Muscle layer of duodenum (tissue), 2 donors: ENCODE data around the gene PROCA1.
"Not testable (repeated sequence)": the region's sequence is repeated elsewhere in the genome, so short reads cannot be mapped to it uniquely, and the experiment has no call there.

Experiments used
- H3K27ac ChIP-seq: one replicate; pipeline ENCODE4 v1.7.0; 2013; ENCODE audit warnings: mild to moderate bottlenecking, low read length
- H3K27me3 ChIP-seq: one replicate; pipeline ENCODE4 v1.7.0; 2013; ENCODE audit warnings: low read depth, mild to moderate bottlenecking, control low read depth, low read length
- H3K36me3 ChIP-seq, 2 donors: one replicate each; pipeline ENCODE4 v1.7.0; 2013; ENCODE audit warnings: low read length in 2 of 2, control low read depth in 1 of 2, mild to moderate bottlenecking in 1 of 2; ENCODE audit not compliant: insufficient read depth in 2 of 2, control insufficient read depth in 1 of 2
- H3K4me1 ChIP-seq, 2 donors: one replicate each; pipeline ENCODE4 v1.7.0; 2013; ENCODE audit warnings: low read length in 2 of 2, mild to moderate bottlenecking in 2 of 2, control low read depth in 1 of 2, moderate library complexity in 1 of 2; ENCODE audit not compliant: insufficient read depth in 2 of 2, control insufficient read depth in 1 of 2
- H3K4me3 ChIP-seq, 2 donors: one replicate each; pipeline ENCODE4 v1.7.0; 2013; ENCODE audit warnings: low read length in 2 of 2, low read depth in 1 of 2, mild to moderate bottlenecking in 1 of 2
- H3K9me3 ChIP-seq, 2 donors: one replicate each; pipeline ENCODE4 v1.7.0; 2013; ENCODE audit warnings: low read length in 2 of 2, control low read depth in 1 of 2, mild to moderate bottlenecking in 1 of 2; ENCODE audit not compliant: control insufficient read depth in 1 of 2
- donor health status: healthy.

The PROCA1 gene

DNA sequence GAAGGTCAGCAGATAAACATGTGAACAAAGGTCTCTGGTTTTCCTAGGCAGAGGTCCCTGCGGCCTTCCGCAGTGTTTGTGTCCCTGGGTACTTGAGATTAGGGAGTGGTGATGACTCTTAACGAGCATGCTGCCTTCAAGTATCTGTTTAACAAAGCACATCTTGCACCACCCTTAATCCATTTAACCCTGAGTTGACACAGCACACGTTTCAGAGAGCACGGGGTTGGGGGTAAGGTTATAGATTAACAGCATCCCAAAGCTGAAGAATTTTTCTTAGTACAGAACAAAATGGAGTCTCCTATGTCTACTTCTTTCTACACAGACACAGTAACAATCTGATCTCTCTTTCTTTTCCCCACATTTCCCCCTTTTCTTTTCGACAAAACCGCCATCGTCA lies 53.3 kb downstream of the PROCA1 start:
- H3K4me3 ChIP-seq, H3K27me3 ChIP-seq, H3K9me3 ChIP-seq, H3K27ac ChIP-seq: not testable (repeated sequence)
- peaks cover 14 to 18% of the 10 kb centered on the region in 2 donors for H3K4me1 ChIP-seq
- H3K36me3 ChIP-seq = peaks cover 1 to 35% of the 10 kb centered on the region in 2 donors

DNA sequence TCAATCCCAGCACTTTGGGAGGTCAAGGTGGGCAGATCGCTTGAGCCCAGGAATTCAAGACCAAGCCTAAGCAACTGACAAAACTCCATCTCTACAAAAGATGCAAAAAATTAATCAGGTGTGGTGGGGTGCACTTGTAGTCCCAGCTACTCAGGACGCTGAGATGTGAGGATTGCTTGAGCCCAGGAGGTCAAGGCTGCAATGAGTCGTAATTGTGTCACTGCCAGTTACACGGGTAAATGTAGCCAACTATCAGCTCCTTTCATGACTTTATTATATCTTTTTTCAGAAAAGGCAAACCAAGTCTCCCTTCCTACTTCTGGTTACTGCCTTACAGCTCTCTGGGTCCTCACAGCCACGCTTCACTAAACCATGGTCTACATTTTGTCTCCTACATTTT lies 53.9 kb downstream of the PROCA1 start:
- no peak overlapping the region for H3K4me3 ChIP-seq
- H3K27me3 ChIP-seq = no peaks in the 10 kb centered on the region
- H3K9me3 ChIP-seq = no peaks in the 10 kb centered on the region
- peaks cover 8 to 12% of the 10 kb centered on the region in 2 donors for H3K4me1 ChIP-seq
- peaks cover 5 to 39% of the 10 kb centered on the region in 2 donors for H3K36me3 ChIP-seq
- H3K27ac ChIP-seq = no peak overlapping the region

DNA sequence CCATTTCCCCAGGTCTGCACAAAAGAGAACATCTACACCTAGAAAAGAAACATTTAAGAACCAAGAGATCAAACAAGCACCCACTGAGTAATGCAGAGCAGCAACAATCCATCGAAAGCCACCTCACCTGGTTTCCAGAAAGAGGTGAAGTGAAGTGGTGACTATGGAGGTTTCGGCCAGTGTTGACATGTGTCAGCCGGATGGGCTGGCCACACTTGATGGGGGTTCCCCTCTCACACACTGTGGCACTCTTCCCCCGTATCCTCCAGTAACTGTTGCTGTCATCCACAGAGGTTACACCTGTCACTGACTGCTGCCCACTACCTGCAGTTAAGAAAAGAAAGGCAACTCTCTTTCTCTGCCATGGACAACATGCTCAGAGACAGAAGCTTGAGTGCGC lies 56.5 kb downstream of the PROCA1 start:
- Histone ChIP-seq H3K4me3 (no peak overlapping the region), H3K27ac (no peak overlapping the region), H3K36me3 (peaks cover 5 to 29% of the 10 kb centered on the region in 2 donors), H3K4me1 (no peaks in the 10 kb centered on the region), H3K27me3 (no peaks in the 10 kb centered on the region), H3K9me3 (no peaks in the 10 kb centered on the region)
